HG02798 (cell line): ENCODE results near the gene ANKK1.

ENCODE experiments used
- ATAC-seq: cut with Tn5 transposase; IDR thresholded peaks from one replicate; pipeline ENCODE4 v1.9.1; 2021; ENCODE audit warnings: mild to moderate bottlenecking; ENCODE audit not compliant: unreplicated experiment, poor library complexity

Gene ANKK1

GRCh38 chr11:113448316-113448677 lies 60.7 kb downstream of the ANKK1 start:
- ATAC-seq = no peak

- ATAC-seq = no peak
Observed at GRCh38 chr11:113449743-113450142, 62.2 kb downstream of the ANKK1 start.
